Right lung (tissue), 5 donors: ENCODE results near the gene LDB2. TPM values are rescaled to one million over a fixed set of nuclear protein-coding genes. Genes with fewer than 3 reads are reported as not detected.
"Not testable (repeated sequence)": the region's sequence is repeated elsewhere in the genome, so short reads cannot be mapped to it uniquely, and the experiment has no call there.

ENCODE experiments used
- DNase-seq, 2 donors: peaks; one replicate each; pipeline ENCODE4 v3.0.0-alpha.2; 2013
- polyA plus RNA-seq, 5 donors: library from polyadenylated mRNA; unstranded; fragments of 120-200 nt; gene quantifications; one replicate each; pipeline versions ENCODE4 v1.2.1 to v1.2.3, GENCODE V29; 2013; ENCODE audit warnings: inconsistent platforms in 1 of 5, low replicate concordance in 1 of 5; ENCODE audit not compliant: insufficient read length in 5 of 5, insufficient read depth in 1 of 5

The LDB2 gene
- polyA plus RNA-seq, 5 donors: 72.5 to 102 (median 87.9) TPM

GRCh38 chr4:16555156-16555555 lies 343.3 kb downstream of the LDB2 start:
- no peak for DNase-seq

DNA sequence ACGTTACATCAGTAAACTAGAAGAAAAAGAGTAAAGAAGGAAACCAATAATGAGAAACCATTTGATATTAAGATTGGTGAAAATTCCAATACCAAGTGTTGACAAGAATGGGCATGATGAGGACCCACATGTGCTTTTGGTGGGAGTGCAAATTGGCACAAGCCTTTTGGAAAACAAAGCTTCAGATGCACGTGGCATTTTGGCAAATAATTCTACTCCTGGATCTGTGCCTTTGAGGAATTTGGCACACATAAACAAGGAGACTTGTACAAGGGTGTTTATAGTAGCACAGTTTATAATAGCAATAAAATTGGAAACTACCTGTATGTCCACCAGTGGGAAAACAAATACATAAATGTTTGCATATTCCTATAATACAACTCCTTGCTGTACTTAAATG lies 347.9 kb downstream of the LDB2 start:
- no peak for DNase-seq

- no peak for DNase-seq
Observed at GRCh38 chr4:16545656-16546055, 352.8 kb downstream of the LDB2 start.

GRCh38 chr4:16544869-16545268 lies 353.6 kb downstream of the LDB2 start:
- DNase-seq: no peak

DNA sequence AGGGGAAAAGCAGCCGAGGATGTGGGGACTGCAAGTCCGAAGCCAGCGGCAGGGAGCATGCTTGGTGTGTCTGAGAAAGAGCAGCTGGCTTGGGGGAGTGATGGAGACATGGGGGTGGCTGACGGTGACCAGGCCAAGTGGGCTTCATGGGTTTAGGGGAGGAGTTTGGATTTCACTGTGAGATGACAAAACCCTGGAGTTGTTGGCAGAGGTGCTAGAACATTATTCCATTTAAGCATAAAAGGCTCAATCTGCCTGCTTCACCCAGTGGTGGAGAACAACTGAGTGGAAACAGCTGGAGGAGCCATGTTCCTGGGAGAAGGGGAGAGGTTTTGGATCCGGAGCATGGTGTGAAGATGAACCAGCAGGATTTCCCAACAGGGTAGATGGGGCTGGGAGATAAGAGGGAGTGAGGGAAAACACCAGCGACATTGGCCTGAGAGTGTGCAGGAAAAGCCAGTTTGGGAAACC lies 354.2 kb downstream of the LDB2 start:
- DNase-seq: peak; percentile 91 to 93

GRCh38 chr4:16537926-16538325 lies 360.5 kb downstream of the LDB2 start:
- DNase-seq: no peak

- DNase-seq: peak; percentile 78 to 80
Observed at GRCh38 chr4:16532240-16532970, 366.0 kb downstream of the LDB2 start.

DNA sequence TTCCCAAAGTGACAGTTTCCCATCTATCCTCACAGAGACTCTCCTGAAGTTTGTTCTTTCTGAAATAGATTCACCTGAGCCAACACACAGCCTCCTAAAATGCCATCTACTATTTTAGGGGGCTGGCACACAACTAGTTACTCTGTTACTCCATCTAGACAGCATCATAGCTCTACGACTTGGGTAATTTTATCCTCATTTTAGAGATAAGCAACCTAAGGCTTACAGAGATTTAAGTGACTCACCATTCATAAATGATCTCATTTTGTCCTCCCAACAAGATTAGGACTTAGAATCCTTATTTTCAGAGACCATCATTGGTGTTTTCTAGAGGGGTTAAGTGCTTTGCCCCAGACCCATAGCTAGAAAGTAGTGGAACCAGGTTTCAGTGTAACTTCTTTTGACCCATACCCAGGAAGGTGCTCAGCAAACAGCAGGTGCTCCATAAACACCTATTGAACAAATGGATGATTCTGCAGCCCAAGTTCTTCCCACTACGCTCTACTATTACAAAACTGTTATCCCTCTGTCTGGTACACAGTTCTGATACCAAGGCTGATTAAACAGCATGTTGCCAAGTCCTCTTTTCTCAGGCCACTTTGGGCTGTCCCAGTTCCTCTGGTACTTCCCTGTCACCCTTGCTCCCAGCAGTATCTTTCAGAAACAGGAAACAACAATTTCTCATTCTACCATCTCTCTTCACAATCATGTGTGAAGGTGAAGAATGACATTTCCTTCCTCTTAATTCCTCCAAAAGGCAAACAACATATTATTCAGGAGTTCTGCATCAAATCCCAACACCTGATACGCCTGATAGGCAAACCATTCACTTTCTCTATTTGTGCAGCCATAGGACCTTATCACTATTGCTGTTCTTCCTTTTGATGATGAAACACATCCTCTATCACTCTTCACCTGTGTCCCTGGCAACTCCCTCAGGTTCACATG lies 367.5 kb downstream of the LDB2 start:
- DNase-seq: no peak

- DNase-seq: peak; percentile 90 to 93
Observed at GRCh38 chr4:16524911-16525554, 373.4 kb downstream of the LDB2 start.

DNA sequence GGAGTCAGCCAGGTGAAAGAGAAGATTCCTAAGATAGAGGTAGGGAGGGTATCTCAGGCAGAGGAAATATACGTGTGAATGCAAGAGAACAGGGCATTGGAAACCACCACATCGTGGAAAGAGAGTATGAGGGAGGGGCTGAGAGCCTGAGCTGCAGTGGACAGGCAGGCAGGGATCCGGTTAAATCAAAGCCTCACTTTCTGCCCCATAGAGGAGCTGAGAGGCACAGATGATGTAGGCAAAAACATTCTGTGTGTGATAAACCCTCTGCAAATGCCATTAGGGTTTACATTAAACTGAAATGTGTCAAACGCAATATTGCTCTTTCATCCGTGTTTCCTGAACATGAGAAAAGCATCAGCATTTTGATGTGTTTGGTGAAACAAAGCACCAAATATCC lies 374.0 kb downstream of the LDB2 start:
- no peak for DNase-seq

GRCh38 chr4:16523526-16523925 lies 374.9 kb downstream of the LDB2 start:
- not testable (repeated sequence) for DNase-seq

DNA sequence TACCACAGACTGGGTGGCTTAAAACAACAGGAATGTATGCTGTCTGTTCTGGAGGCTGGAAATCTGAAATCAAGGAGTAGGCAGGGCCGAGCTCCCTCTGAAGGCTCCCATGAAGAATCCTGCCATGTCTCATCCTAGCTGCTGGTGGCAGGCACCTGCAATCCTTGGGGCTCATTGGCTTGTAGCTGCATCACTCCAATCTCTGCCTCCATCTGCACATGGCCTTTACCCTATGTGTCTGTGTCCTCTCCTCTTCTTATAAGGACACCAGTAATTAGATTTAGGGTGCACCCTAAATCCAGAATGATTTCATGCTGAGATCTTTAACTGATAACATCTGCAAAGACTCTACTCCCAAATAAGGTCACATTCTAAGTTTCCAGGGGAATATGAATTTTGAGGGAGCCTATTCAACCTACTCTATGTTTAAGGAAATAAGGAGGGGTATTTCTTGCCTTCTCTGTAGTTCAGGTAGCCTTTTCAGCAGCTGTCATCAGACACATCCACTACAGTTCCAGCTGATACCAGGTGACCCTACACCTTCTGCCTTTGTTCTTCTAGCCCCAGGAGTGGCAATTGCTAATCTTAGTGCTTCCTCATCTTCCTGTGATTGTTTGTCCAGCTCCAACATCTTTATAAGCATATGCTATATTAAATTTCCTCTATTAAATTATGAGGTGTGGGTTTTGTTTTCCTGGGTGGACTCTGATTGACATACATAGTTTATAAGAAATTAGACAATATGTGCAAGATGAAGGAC lies 377.1 kb downstream of the LDB2 start:
- no peak for DNase-seq

- peak; percentile 66 to 69 for DNase-seq
Observed at GRCh38 chr4:16516796-16517439, 381.5 kb downstream of the LDB2 start.

DNA sequence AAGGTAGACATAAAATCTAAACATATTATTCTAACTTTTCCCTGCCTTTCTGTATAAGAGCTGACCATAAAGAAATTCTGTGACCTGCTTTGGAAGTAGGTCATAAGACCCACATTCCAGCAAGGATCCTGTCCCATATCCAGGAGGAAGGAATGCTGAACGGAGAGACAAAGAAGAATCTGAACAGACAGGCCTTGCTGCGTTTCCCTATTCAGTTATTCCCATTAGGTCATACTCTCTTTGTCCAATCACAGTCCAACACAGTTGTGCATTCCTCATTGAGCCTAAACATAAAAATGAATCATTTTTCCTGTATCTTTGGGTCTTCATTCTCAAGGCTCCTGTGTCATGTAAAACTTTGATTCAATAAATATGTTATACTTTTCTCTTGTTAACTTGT lies 384.6 kb downstream of the LDB2 start:
- DNase-seq: no peak

- DNase-seq: no peak
Observed at GRCh38 chr4:16508968-16509367, 389.5 kb downstream of the LDB2 start.

- DNase-seq: no peak
Observed at GRCh38 chr4:16505726-16506125, 392.7 kb downstream of the LDB2 start.

GRCh38 chr4:16505267-16505666 lies 393.2 kb downstream of the LDB2 start:
- DNase-seq: no peak

GRCh38 chr4:16503421-16504100 lies 394.9 kb downstream of the LDB2 start:
- no peak for DNase-seq

GRCh38 chr4:16498978-16499377 lies 399.5 kb downstream of the LDB2 start:
- no peak for DNase-seq

- DNase-seq: no peak
Observed at GRCh38 chr4:16496501-16496900, 401.9 kb downstream of the LDB2 start.
